Keratinocyte (primary cell): ENCODE data around the gene BCL11B.

ENCODE experiments used
- CTCF ChIP-seq, 3 experiments: IDR thresholded peaks in 1 of 3; conservative IDR thresholded peaks in 1 of 3; optimal IDR thresholded peaks in 1 of 3; 2 replicates in 2 of 3; 3 replicates in 1 of 3; pipeline versions ENCODE3 to v1.5.1; 2011; ENCODE audit warnings: low read length in 3 of 3, mild to moderate bottlenecking in 3 of 3, moderate library complexity in 2 of 3, control low read depth in 1 of 3, inconsistent platforms in 1 of 3; ENCODE audit not compliant: insufficient read depth in 2 of 3; ENCODE audit errors: extremely low read depth in 1 of 3
- EZH2 ChIP-seq: IDR thresholded peaks from one replicate; pipeline ENCODE4 v1.6.1; 2012; ENCODE audit warnings: inconsistent platforms, mild to moderate bottlenecking, low read length, moderate library complexity

- TF ChIP-seq EZH2 (no peak), CTCF (optimal IDR thresholded peaks at IDR 0.05 in 1 of 3, IDR thresholded peaks at IDR 0.05 in 1 of 3, conservative IDR thresholded peaks at IDR 0.05 in 1 of 3; ENCODE audit: extremely low read depth in 1 of 3, insufficient read depth in 2 of 3, low read length in 3 of 3) (no peak)
Measured at GRCh38 chr14:99289394-99290189, 17.6 kb upstream of the BCL11B start.
